Epithelial cell of esophagus (primary cell): ENCODE results near the gene RAD51B.
A peak's percentile ranks its signal among the peaks of the same experiment; 100 is the strongest.

ENCODE experiments used
- DNase-seq: peaks from one replicate; pipeline ENCODE4 v3.0.0; 2010; ENCODE audit warnings: low read depth
- H3K4me3 ChIP-seq: 2 replicates; pipeline ENCODE4 v1.5.1; 2011; ENCODE audit warnings: mild to moderate bottlenecking, low read length, control low read depth
- CTCF ChIP-seq: IDR thresholded peaks from 2 replicates; pipeline ENCODE4 v1.5.1; 2011; ENCODE audit warnings: low read depth, mild to moderate bottlenecking, low read length, control low read depth, inconsistent platforms; ENCODE audit not compliant: insufficient read depth; ENCODE audit errors: missing control alignments

RAD51B gene

GRCh38 chr14:68676511-68676943, 856.9 kb downstream of the RAD51B start:
- no peak overlapping the region for H3K4me3 ChIP-seq
- peak; percentile 99 for DNase-seq
- TF ChIP-seq CTCF = peak; percentile 14

GRCh38 chr14:68677476-68677875, 857.9 kb downstream of the RAD51B start:
- TF ChIP-seq CTCF = no peak
- DNase-seq = peak; percentile 86
- H3K4me3 ChIP-seq = no peak overlapping the region

- no peak overlapping the region for H3K4me3 ChIP-seq
- no peak for DNase-seq
These were observed 858.3 kb downstream of the RAD51B start for GRCh38 chr14:68677901-68678300.

GRCh38 chr14:68678471-68678870, 858.9 kb downstream of the RAD51B start:
- no peak for DNase-seq
- no peak overlapping the region for H3K4me3 ChIP-seq
- TF ChIP-seq CTCF = no peak

More at GRCh38 chr14:68677901-68678300, 858.3 kb downstream of the RAD51B start:
- TF ChIP-seq CTCF = no peak

- no peak overlapping the region for H3K4me3 ChIP-seq
- no peak for TF ChIP-seq CTCF
- DNase-seq = no peak
These were observed 859.7 kb downstream of the RAD51B start for GRCh38 chr14:68679301-68679700.

- no peak overlapping the region for H3K4me3 ChIP-seq
- TF ChIP-seq CTCF = no peak
- no peak for DNase-seq
These were observed 860.3 kb downstream of the RAD51B start for GRCh38 chr14:68679746-68680467.

- peak; percentile 50 for DNase-seq
- no peak for TF ChIP-seq CTCF
- H3K4me3 ChIP-seq = no peak overlapping the region
These were observed 861.0 kb downstream of the RAD51B start for GRCh38 chr14:68680541-68681051.
